Thyroid gland (tissue), 4 donors: ENCODE results near the gene ANKRD11. TPM values are rescaled to one million over a fixed set of nuclear protein-coding genes. Genes with fewer than 3 reads are reported as not detected.

Experiments used
- DNase-seq, 2 donors: peaks; one replicate each; pipeline ENCODE4 v3.0.0-alpha.2; 2019
- H3K27ac ChIP-seq, 3 donors: fragments of 200-600 bp; sonication (generic); 1 replicate in 2 of 3; 2 replicates in 1 of 3; pipeline ENCODE4 v1.5.1; 2016 to 2019; ENCODE audit warnings: mild to moderate bottlenecking in 1 of 3, moderate library complexity in 1 of 3
- H3K27me3 ChIP-seq: fragments of 200-600 bp; sonication (generic); one replicate; pipeline ENCODE4 v1.5.1; 2019
- H3K36me3 ChIP-seq, 2 donors: fragments of 200-600 bp; sonication (generic); one replicate each; pipeline ENCODE4 v1.5.1; 2016 to 2019
- H3K4me1 ChIP-seq, 2 donors: fragments of 200-600 bp; sonication (generic); one replicate each; pipeline ENCODE4 v1.5.1; 2017 to 2019
- H3K4me3 ChIP-seq, 3 donors: fragments of 200-600 bp; sonication (generic); replicated peaks in 1 of 3; 1 replicate in 2 of 3; 2 replicates in 1 of 3; pipeline ENCODE4 v1.5.1; 2016; ENCODE audit warnings: mild to moderate bottlenecking in 1 of 3
- H3K9me3 ChIP-seq: fragments of 200-600 bp; sonication (generic); one replicate; pipeline ENCODE4 v1.5.1; 2017
- POLR2A ChIP-seq, 2 donors: fragments of 450-650 bp; IDR thresholded peaks; one replicate each; pipeline ENCODE4 v1.6.1; 2017; ENCODE audit warnings: antibody characterized with exemption in 2 of 2, mild to moderate bottlenecking in 2 of 2, moderate library complexity in 1 of 2
- WGBS, 2 donors: methylation state at CpG; one replicate each; pipeline ENCODE4 v1.1.5; 2017; 5-methylcytosine and 5-hydroxymethylcytosine counted together
- intact Hi-C: fragments of 100-400 bp; cut with DNase I; formaldehyde crosslinking; loops from one replicate; pipeline ENCODE4 v1.15.1; 2023
- total RNA-seq, 4 donors: library from RNA; depleted of rRNA; stranded (reverse); fragments of >200 nt; gene quantifications; one replicate each; pipeline ENCODE4 v1.2.3, GENCODE V29; 2016
- TF ChIP-seq, protein P1 (sequence below), 6 experiments: fragments of 200-600 bp in 3 of 6; fragments of 450-650 bp in 3 of 6; sonication (generic) in 3 of 6; IDR thresholded peaks; one replicate each; pipeline ENCODE4 v1.5.1; 2016 to 2019; ENCODE audit warnings: antibody characterized with exemption in 6 of 6, mild to moderate bottlenecking in 2 of 6, inconsistent platforms in 1 of 6, moderate library complexity in 1 of 6

ANKRD11 gene
- total RNA-seq, 4 donors from 2014 or later: 62.1 to 90.4 (median 75.0) TPM

DNA sequence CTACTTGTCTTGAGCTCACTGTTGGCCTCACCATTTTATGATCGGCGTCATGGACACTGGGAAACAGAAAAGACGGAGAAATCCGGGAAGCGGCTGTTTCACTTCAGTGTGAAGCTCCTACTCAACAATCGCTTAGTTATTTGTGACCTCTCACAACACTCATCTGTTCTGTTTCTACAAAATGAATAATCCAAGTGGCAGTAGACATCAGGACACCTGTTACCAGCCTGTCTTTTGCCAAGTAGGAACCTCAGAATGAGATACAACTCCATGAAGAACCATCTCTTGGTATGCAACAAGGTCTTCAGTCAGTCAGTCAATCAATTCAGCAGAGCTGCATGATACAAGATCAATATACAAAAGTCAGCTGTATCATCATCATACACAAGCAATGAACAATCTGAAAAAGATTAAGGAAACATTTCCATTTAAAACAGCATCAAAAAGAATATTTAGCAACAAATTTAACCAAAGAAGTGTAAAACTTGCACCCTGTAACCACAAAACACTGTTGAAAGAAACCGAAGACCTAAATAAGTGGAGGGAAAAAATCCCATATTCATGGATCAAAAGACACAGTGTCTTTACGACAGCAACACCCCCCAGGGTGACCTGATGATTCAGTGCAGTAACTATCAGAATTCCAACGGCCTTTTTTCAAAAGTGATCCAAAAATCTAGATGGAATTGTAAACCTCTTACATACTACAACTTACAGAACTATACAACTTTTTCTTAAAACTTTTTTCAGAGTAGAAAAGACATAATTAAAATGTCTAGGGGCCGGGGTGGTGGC is 63.4 kb downstream of the ANKRD11 start:
- Histone ChIP-seq H3K27ac (no peak overlapping the region), H3K9me3 (no peaks in the 10 kb centered on the region), H3K4me3 (no peak overlapping the region), H3K36me3 (no peaks in the 10 kb centered on the region), H3K4me1 (peaks cover 15 to 45% of the 10 kb centered on the region in 2 donors), H3K27me3 (no peaks in the 10 kb centered on the region)
- intact Hi-C loops: no loop called here
- no peak for TF ChIP-seq POLR2A (IDR thresholded peaks at IDR 0.05)
- TF ChIP-seq, protein P1, sequence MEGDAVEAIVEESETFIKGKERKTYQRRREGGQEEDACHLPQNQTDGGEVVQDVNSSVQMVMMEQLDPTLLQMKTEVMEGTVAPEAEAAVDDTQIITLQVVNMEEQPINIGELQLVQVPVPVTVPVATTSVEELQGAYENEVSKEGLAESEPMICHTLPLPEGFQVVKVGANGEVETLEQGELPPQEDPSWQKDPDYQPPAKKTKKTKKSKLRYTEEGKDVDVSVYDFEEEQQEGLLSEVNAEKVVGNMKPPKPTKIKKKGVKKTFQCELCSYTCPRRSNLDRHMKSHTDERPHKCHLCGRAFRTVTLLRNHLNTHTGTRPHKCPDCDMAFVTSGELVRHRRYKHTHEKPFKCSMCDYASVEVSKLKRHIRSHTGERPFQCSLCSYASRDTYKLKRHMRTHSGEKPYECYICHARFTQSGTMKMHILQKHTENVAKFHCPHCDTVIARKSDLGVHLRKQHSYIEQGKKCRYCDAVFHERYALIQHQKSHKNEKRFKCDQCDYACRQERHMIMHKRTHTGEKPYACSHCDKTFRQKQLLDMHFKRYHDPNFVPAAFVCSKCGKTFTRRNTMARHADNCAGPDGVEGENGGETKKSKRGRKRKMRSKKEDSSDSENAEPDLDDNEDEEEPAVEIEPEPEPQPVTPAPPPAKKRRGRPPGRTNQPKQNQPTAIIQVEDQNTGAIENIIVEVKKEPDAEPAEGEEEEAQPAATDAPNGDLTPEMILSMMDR (IDR thresholded peaks at IDR 0.05): no peak
- no peak for DNase-seq
- WGBS, 2 donors: 91 to 93% methylated on average over 10 of the region's 10 CpGs

- Histone ChIP-seq H3K4me1 (peaks cover 2 to 30% of the 10 kb centered on the region in 2 donors), H3K4me3 (no peak overlapping the region), H3K36me3 (no peaks in the 10 kb centered on the region), H3K27me3 (no peaks in the 10 kb centered on the region), H3K27ac (no peak overlapping the region), H3K9me3 (no peaks in the 10 kb centered on the region)
- 74 to 85% methylated on average over 10 of the region's 10 CpGs for WGBS, 2 donors
- intact Hi-C loops: no loop called here
- DNase-seq: no peak
- TF ChIP-seq, protein P1 (IDR thresholded peaks at IDR 0.05): no peak
These were observed 64.8 kb downstream of the ANKRD11 start for GRCh38 chr16:89425523-89425922.

- TF ChIP-seq POLR2A (IDR thresholded peaks at IDR 0.05): no peak
- TF ChIP-seq, protein P1 (IDR thresholded peaks at IDR 0.05): no peak
- 89% methylated on average over 21 of the region's 21 CpGs for WGBS, 2 donors
- Histone ChIP-seq H3K27ac (no peak overlapping the region), H3K9me3 (no peaks in the 10 kb centered on the region), H3K4me3 (no peak overlapping the region), H3K4me1 (peaks cover 0 to 29% of the 10 kb centered on the region in 2 donors), H3K27me3 (no peaks in the 10 kb centered on the region), H3K36me3 (no peaks in the 10 kb centered on the region)
- no peak for DNase-seq
- intact Hi-C loops: no loop called here
These were observed 66.6 kb downstream of the ANKRD11 start for GRCh38 chr16:89423681-89424260.

DNA sequence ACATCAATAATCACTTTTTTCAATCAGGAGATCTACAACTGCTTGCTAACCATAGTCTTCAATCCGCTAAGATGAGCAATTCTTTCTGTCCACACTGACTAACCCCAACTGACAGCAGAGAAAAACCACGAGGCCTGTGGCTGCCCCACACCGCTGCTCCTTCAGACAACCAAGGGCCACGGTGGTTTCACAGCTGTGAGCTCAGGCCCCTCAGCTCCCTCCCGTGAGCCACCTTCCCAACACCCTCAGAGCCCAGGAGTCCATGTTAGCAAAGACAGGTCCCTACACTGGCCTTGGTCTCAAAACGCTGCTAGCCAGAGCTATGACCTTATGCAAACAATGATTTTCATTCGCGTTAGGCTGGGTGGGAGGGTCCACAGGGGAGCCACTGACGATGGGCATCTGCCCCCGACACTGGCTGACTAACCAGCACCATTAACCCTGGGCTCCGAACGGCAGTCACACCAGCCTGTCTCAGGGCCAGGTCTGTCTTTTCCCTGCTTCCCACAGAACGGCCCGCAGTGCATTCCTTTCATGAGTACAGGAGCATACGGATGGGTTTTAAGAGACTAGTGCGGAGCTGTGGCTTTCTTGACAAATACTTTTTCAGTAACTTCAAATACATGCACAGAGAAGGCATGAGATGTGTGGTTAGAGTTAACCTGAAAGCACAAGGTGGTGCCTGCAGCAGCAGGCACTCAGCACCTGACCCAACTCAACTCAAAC is 67.3 kb downstream of the ANKRD11 start:
- intact Hi-C loops: no loop called here
- 58 to 60% methylated on average over 14 to 16 of the region's 16 CpGs for WGBS, 2 donors
- no peak overlapping the region for H3K27ac ChIP-seq

More for the DNA sequence above, 67.3 kb downstream of the ANKRD11 start:
- Histone ChIP-seq H3K27me3 (no peaks in the 10 kb centered on the region), H3K4me1 (peaks cover 0 to 29% of the 10 kb centered on the region in 2 donors), H3K9me3 (no peaks in the 10 kb centered on the region), H3K4me3 (no peak overlapping the region), H3K36me3 (no peaks in the 10 kb centered on the region)
- peak in 1 of 2 donors; percentile 18 for DNase-seq
- no peak for TF ChIP-seq POLR2A (IDR thresholded peaks at IDR 0.05)
- TF ChIP-seq, protein P1 (IDR thresholded peaks at IDR 0.05): no peak
